ENCODE measurements around the gene ROCK1. TPM values are rescaled to one million over a fixed set of nuclear protein-coding genes. Genes with fewer than 3 reads are reported as not detected.

The ROCK1 gene
- total and polyA plus RNA-seq, 2 donors (not counting 1 experiment from before 2014, with no cell fraction given): 12.5 to 103 TPM

GRCh38 chr18:21040466-21040865 is 71.1 kb downstream of the ROCK1 start:
- H3K36me3 ChIP-seq (replicated peaks in 1 of 2; ENCODE audit: control extremely low read depth in 1 of 2, control insufficient read depth in 1 of 2, extremely low read depth in 1 of 2, insufficient read depth in 2 of 2, low read length in 1 of 2): peaks cover 14 to 37% of the 10 kb centered on the region in 2 experiments
- H3K4me1 ChIP-seq (ENCODE audit: control insufficient read depth in 2 of 2, insufficient read depth in 2 of 2, low read length in 2 of 2): no peaks in the 10 kb centered on the region
- no peaks in the 10 kb centered on the region for H3K27me3 ChIP-seq (replicated peaks in 1 of 4; ENCODE audit: control extremely low read depth in 1 of 4, control insufficient read depth in 3 of 4, insufficient read depth in 4 of 4, low read length in 3 of 4)
- no peaks in the 10 kb centered on the region for H3K4me1 Mint-ChIP-seq
- no peak overlapping the region for H3K4me3 ChIP-seq (ENCODE audit: control extremely low read depth in 1 of 5, extremely low read depth in 1 of 5, insufficient read depth in 1 of 5, low read depth in 2 of 5, low read length in 4 of 5)
- no peaks in the 10 kb centered on the region for H3K9me3 ChIP-seq (ENCODE audit: control extremely low read depth in 1 of 3, control insufficient read depth in 2 of 3, insufficient read depth in 1 of 3, low read length in 2 of 3)
- WGBS (ENCODE audit: insufficient coverage): 100% methylated on average over 1 of the region's 2 CpGs
- no peaks in the 10 kb centered on the region for H3K79me2 ChIP-seq (ENCODE audit: control insufficient read depth, insufficient read depth, low read length)
- H3K4me3 Mint-ChIP-seq: no peak overlapping the region
- ATAC-seq (ENCODE audit: low read depth) (no peak), DNase-seq (no peak)
- H4K20me1 ChIP-seq (ENCODE audit: control insufficient read depth, insufficient read depth, low read length, poor library complexity, severe bottlenecking): no peaks in the 10 kb centered on the region
- intact Hi-C loops (cut with micrococcal nuclease): no loop called here
- no peak overlapping the region for H3K9ac ChIP-seq (ENCODE audit: low read length)
- CTCF ChIA-PET: no interaction called here
- no peak overlapping the region for H3K27ac Mint-ChIP-seq
- TF ChIP-seq EZH2 (IDR thresholded peaks at IDR 0.05; ENCODE audit: borderline replicate concordance, insufficient read depth, low read depth, low read length, poor library complexity, severe bottlenecking): no peak
- TF ChIP-seq, protein P1, sequence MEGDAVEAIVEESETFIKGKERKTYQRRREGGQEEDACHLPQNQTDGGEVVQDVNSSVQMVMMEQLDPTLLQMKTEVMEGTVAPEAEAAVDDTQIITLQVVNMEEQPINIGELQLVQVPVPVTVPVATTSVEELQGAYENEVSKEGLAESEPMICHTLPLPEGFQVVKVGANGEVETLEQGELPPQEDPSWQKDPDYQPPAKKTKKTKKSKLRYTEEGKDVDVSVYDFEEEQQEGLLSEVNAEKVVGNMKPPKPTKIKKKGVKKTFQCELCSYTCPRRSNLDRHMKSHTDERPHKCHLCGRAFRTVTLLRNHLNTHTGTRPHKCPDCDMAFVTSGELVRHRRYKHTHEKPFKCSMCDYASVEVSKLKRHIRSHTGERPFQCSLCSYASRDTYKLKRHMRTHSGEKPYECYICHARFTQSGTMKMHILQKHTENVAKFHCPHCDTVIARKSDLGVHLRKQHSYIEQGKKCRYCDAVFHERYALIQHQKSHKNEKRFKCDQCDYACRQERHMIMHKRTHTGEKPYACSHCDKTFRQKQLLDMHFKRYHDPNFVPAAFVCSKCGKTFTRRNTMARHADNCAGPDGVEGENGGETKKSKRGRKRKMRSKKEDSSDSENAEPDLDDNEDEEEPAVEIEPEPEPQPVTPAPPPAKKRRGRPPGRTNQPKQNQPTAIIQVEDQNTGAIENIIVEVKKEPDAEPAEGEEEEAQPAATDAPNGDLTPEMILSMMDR (IDR thresholded peaks at IDR 0.05): no peak
- H3K4me2 ChIP-seq (replicated peaks; ENCODE audit: low read depth, low read length, poor library complexity, severe bottlenecking): no peak overlapping the region
- no peaks in the 10 kb centered on the region for H3K9me3 Mint-ChIP-seq (ENCODE audit: insufficient read depth)
- no peak overlapping the region for H3K27ac ChIP-seq (ENCODE audit: low read length in 2 of 2)
- no peaks in the 10 kb centered on the region for H3K27me3 Mint-ChIP-seq
- no peak overlapping the region for H2AFZ ChIP-seq (ENCODE audit: insufficient read depth, low read depth, low read length, poor library complexity, severe bottlenecking)
- POLR2A ChIA-PET: no interaction called here

DNA sequence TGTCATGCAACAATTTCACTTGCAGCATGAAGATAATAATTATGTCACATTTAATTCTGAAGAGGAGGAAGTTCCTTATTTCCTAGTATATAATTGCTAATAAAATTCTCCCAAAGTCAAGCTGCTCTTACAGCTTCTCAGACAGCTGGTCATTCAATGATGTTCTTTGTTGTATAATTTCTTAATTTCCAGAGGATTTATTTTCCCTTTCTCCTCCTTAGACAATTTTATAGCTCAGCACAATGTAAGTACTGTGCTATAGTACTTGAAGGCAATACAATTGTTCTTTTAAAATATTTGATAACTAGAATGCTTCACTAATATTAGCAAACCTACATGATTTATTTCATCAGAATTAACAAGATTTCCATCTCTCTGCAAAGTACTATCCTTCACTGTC is 73.4 kb downstream of the ROCK1 start:
- H2AFZ ChIP-seq (ENCODE audit: insufficient read depth, low read depth, low read length, poor library complexity, severe bottlenecking): no peak overlapping the region
- H3K27ac Mint-ChIP-seq: no peak overlapping the region
- H3K4me3 ChIP-seq (ENCODE audit: control extremely low read depth in 1 of 5, extremely low read depth in 1 of 5, insufficient read depth in 1 of 5, low read depth in 2 of 5, low read length in 4 of 5): no peak overlapping the region
- H3K27me3 Mint-ChIP-seq: no peaks in the 10 kb centered on the region
- ATAC-seq (ENCODE audit: low read depth): no peak
- ChIA-PET POLR2A (no interaction called here), CTCF (no interaction called here)
- peaks cover 5% of the 10 kb centered on the region for H3K4me1 Mint-ChIP-seq
- no peaks in the 10 kb centered on the region for H3K9me3 Mint-ChIP-seq (ENCODE audit: insufficient read depth)
- peak overlapping the region in 1 of 2 donors; percentile 15 for H3K27ac ChIP-seq (ENCODE audit: low read length in 2 of 2)
- H3K4me1 ChIP-seq (ENCODE audit: control insufficient read depth in 2 of 2, insufficient read depth in 2 of 2, low read length in 2 of 2): no peaks in the 10 kb centered on the region
- H3K4me2 ChIP-seq (replicated peaks; ENCODE audit: low read depth, low read length, poor library complexity, severe bottlenecking): no peak overlapping the region
- no peaks in the 10 kb centered on the region for H3K9me3 ChIP-seq (ENCODE audit: control extremely low read depth in 1 of 3, control insufficient read depth in 2 of 3, insufficient read depth in 1 of 3, low read length in 2 of 3)
- H3K9ac ChIP-seq (ENCODE audit: low read length): no peak overlapping the region
- no peaks in the 10 kb centered on the region for H3K27me3 ChIP-seq (replicated peaks in 1 of 4; ENCODE audit: control extremely low read depth in 1 of 4, control insufficient read depth in 3 of 4, insufficient read depth in 4 of 4, low read length in 3 of 4)
- H4K20me1 ChIP-seq (ENCODE audit: control insufficient read depth, insufficient read depth, low read length, poor library complexity, severe bottlenecking): no peaks in the 10 kb centered on the region
- peaks cover 15 to 28% of the 10 kb centered on the region in 2 experiments for H3K36me3 ChIP-seq (replicated peaks in 1 of 2; ENCODE audit: control extremely low read depth in 1 of 2, control insufficient read depth in 1 of 2, extremely low read depth in 1 of 2, insufficient read depth in 2 of 2, low read length in 1 of 2)
- TF ChIP-seq, protein P1 (IDR thresholded peaks at IDR 0.05): no peak
- peaks cover 3% of the 10 kb centered on the region for H3K79me2 ChIP-seq (ENCODE audit: control insufficient read depth, insufficient read depth, low read length)
- H3K4me3 Mint-ChIP-seq: no peak overlapping the region
- intact Hi-C loops (cut with micrococcal nuclease): loop anchor here (10.0 kb wide), 1 partner anchor 53 kb away; no protein-coding TSS in a partner anchor
- DNase-seq: no peak
